SU-DHL-6 (cell line): ENCODE data around the gene FARS2.

Source experiments
- EZH2phosphoT487 ChIP-seq: fragments of 200-600 bp; sonication (generic), shearing (Covaris generic); conservative IDR thresholded peaks from 2 replicates; pipeline ENCODE4 v1.6.1; 2018; ENCODE audit warnings: mild to moderate bottlenecking, antibody characterized with exemption, low read length, moderate library complexity, mixed read lengths
- TF ChIP-seq, protein P1 (sequence below): fragments of 200-600 bp; sonication (generic); IDR thresholded peaks from one replicate; pipeline ENCODE4 v1.5.1; 2017; ENCODE audit warnings: antibody characterized with exemption, mild to moderate bottlenecking, low read length, moderate library complexity; ENCODE audit not compliant: insufficient read depth, poor library complexity, severe bottlenecking

DNA sequence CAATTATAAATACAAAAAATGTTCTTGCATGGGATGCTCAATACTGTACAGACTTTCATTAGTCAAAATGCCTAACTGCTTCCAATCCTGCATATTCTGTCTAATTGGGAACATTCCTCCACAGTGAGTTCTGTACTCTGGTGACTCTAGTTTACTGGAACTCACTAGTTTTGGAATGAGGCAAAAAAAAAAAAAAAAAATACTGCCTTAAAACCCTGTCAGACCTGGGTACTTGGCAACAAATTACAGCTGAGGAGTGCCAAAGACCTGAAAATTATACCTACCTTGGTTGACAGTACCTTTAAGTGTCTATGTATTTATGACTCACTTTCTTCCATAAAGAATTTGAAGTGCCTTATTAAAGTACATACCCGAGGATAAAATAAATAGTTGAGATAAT is 276.7 kb downstream of the FARS2 start:
- TF ChIP-seq, protein P1, sequence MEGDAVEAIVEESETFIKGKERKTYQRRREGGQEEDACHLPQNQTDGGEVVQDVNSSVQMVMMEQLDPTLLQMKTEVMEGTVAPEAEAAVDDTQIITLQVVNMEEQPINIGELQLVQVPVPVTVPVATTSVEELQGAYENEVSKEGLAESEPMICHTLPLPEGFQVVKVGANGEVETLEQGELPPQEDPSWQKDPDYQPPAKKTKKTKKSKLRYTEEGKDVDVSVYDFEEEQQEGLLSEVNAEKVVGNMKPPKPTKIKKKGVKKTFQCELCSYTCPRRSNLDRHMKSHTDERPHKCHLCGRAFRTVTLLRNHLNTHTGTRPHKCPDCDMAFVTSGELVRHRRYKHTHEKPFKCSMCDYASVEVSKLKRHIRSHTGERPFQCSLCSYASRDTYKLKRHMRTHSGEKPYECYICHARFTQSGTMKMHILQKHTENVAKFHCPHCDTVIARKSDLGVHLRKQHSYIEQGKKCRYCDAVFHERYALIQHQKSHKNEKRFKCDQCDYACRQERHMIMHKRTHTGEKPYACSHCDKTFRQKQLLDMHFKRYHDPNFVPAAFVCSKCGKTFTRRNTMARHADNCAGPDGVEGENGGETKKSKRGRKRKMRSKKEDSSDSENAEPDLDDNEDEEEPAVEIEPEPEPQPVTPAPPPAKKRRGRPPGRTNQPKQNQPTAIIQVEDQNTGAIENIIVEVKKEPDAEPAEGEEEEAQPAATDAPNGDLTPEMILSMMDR: no peak
- no peak for TF ChIP-seq EZH2phosphoT487
